Heart right ventricle (tissue), 16 donors: ENCODE results near the gene KIAA1671. TPM values are rescaled to one million over a fixed set of nuclear protein-coding genes. Genes with fewer than 3 reads are reported as not detected.

Source experiments
- ATAC-seq, 8 donors: fragments of 200-7000 bp; cut with Tn5 transposase; one replicate each; pipeline ENCODE4 v1.9.1; 2020; ENCODE audit warnings: mild to moderate bottlenecking in 8 of 8, moderate library complexity in 8 of 8, moderate number of reproducible peaks in 1 of 8
- DNase-seq, 2 donors: peaks; one replicate each; pipeline ENCODE4 v3.0.0-alpha.2; 2020
- H3K27ac ChIP-seq, 10 donors: fragments of 200-600 bp; sonication (generic) in 2 of 10; one replicate each; pipeline versions ENCODE4 v1.5.0 to v1.8.0; 2020 to 2022; ENCODE audit warnings: mild to moderate bottlenecking in 3 of 10
- H3K27me3 ChIP-seq, 7 donors: fragments of 200-600 bp; one replicate each; pipeline ENCODE4 v1.8.0; 2021 to 2022; ENCODE audit warnings: mild to moderate bottlenecking in 2 of 7
- H3K36me3 ChIP-seq, 9 donors: fragments of 200-600 bp; sonication (generic) in 1 of 9; one replicate each; pipeline versions ENCODE4 v1.5.0 to v1.8.0; 2020 to 2022; ENCODE audit warnings: mild to moderate bottlenecking in 2 of 9
- H3K4me1 ChIP-seq, 9 donors: fragments of 200-600 bp; sonication (generic) in 1 of 9; one replicate each; pipeline versions ENCODE4 v1.5.0 to v1.8.0; 2020 to 2022; ENCODE audit warnings: mild to moderate bottlenecking in 4 of 9
- H3K4me3 ChIP-seq, 10 donors: fragments of 200-600 bp; sonication (generic) in 2 of 10; one replicate each; pipeline versions ENCODE4 v1.5.0 to v1.8.0; 2020 to 2022; ENCODE audit warnings: mild to moderate bottlenecking in 7 of 10, moderate library complexity in 2 of 10
- H3K9me3 ChIP-seq, 11 donors: fragments of 200-600 bp in 10 of 11; sonication (generic) in 2 of 11; one replicate each; pipeline versions ENCODE4 v1.5.0 to v1.8.0; 2013 to 2022; ENCODE audit warnings: mild to moderate bottlenecking in 2 of 11, control low read depth in 1 of 11, moderate library complexity in 1 of 11
- WGBS, 2 donors: extraction: QIAGEN DNeasy Blood & Tissue Kit; methylation state at CpG; one replicate each; pipeline ENCODE4 v1.1.7; 2013; ENCODE audit warnings: inconsistent platforms in 1 of 2; 5-methylcytosine and 5-hydroxymethylcytosine counted together
- intact Hi-C, 10 donors: fragments of 100-400 bp; cut with DNase I; formaldehyde crosslinking; loops; one replicate each; pipeline versions ENCODE4 v1.11.1 to v1.14.2; 2022
- polyA plus RNA-seq, 2 donors: library from polyadenylated mRNA; stranded (reverse); fragments of 200-250 nt; gene quantifications; one replicate each; pipeline ENCODE4 v1.2.3, GENCODE V29; 2013
- total RNA-seq, 10 donors: library from RNA; stranded (reverse); fragmentation: NEBNext Ultra II Directional in 3 of 10; extraction: Animal tissue kit (Norgen Biotek cat#: 25700) in 3 of 10; gene quantifications; one replicate each; pipeline versions ENCODE4 v1.2.1 to v1.2.4, GENCODE V29; 2021 to 2023
- TF ChIP-seq, protein P1 (sequence below), 9 donors: fragments of 200-600 bp; sonication (generic) in 2 of 9; IDR thresholded peaks; one replicate each; pipeline versions ENCODE4 v1.5.0 to v1.8.0; 2021 to 2022; ENCODE audit warnings: antibody characterized with exemption in 9 of 9, mild to moderate bottlenecking in 5 of 9, moderate library complexity in 1 of 9
- donor health status: Arrhythmogenic right ventricular cardiomyopathy.
- donor health status: ischemic (EF 13 %, LVEDD 7.1; RV severe dilation, severe dysfunction).
- donor health status: healthy with polysubstance abuse.
- donor health status: DM: no; HTN: yes; CAD: no.
- donor health status: DM: no; HTN: no; CAD: no.
- donor health status: ischemic (EF 25% LVEDD 6.9; RV normal size, moderate dysfunction).
- donor health status: ischemic (EF 25% LVEDD 5.7; RV mildly dilated, moderate dysfunction).
- donor health status: healthy.
- donor health status: DM: yes; HTN: yes; CAD: no.
- donor health status: Ischemic cardiomyopathy.
- donor health status: ischemic (EF 35%, LVEDD 5.7; RV mildly dilated, moderate dysfunction).
- donor health status: nonischemic (EF 11% LVEDD 7.7; RV severe dilation, severe dysfunction).
- donor health status: DM: yes; HTN: yes; CAD: no.
- donor health status: PGD.
- donor health status: ischemic (EF 29% LVEDD 5.4; RV normal size, mild dysfunction).
- donor health status: nonischemic (EF 23%, LVEDD 6.1; RV moderate dilation, normal function).

KIAA1671 gene
- total and polyA plus RNA-seq, 12 donors: 2.9 to 26.2 (median 13.7) TPM

GRCh38 chr22:25064894-25065560 is 112.5 kb downstream of the KIAA1671 start:
- H3K27ac ChIP-seq: no peak overlapping the region
- no peak overlapping the region for H3K4me3 ChIP-seq
- peaks cover 0 to 26% (median 8%) of the 10 kb centered on the region in 9 donors for H3K4me1 ChIP-seq
- TF ChIP-seq, protein P1, sequence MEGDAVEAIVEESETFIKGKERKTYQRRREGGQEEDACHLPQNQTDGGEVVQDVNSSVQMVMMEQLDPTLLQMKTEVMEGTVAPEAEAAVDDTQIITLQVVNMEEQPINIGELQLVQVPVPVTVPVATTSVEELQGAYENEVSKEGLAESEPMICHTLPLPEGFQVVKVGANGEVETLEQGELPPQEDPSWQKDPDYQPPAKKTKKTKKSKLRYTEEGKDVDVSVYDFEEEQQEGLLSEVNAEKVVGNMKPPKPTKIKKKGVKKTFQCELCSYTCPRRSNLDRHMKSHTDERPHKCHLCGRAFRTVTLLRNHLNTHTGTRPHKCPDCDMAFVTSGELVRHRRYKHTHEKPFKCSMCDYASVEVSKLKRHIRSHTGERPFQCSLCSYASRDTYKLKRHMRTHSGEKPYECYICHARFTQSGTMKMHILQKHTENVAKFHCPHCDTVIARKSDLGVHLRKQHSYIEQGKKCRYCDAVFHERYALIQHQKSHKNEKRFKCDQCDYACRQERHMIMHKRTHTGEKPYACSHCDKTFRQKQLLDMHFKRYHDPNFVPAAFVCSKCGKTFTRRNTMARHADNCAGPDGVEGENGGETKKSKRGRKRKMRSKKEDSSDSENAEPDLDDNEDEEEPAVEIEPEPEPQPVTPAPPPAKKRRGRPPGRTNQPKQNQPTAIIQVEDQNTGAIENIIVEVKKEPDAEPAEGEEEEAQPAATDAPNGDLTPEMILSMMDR (IDR thresholded peaks at IDR 0.05): no peak
- DNase-seq (no peak), ATAC-seq (peak in 6 of 8 donors; percentile 23 to 64 (median 45))
- no peaks in the 10 kb centered on the region for H3K9me3 ChIP-seq
- peaks cover 0 to 4% (median 0%) of the 10 kb centered on the region in 7 donors for H3K27me3 ChIP-seq
- no peaks in the 10 kb centered on the region for H3K36me3 ChIP-seq
- 46 to 86% methylated on average over 16 of the region's 16 CpGs for WGBS, 2 donors
- intact Hi-C loops: no loop called here

DNA sequence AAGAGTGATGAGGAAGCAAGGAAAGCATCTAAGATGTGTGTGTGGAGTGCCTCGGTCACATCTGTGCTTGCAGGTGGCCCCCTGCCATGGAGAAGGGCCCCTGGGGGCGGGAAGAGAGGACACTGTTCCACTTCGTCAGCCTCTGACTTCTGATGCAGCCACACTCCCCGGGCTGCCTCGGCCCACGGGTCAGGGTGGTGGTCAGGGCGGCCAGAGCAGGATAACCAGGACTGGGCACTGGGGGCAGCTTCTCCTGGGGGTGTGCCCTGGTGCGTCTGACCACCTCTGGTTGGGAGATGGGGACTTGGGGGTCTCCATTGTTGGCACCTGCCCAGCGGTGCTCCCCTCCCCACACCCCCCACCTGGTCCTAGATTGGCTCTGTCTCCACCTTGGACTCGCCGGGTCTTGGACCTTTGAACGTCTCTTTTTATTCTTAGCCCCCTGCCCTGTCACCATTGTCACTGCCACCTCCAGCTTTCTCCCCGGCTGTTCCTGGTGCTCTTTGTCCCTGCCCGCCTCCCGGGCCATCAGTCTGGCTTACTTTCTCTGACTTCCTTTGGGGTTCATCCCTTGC is 114.4 kb downstream of the KIAA1671 start:
- no peaks in the 10 kb centered on the region for H3K9me3 ChIP-seq
- H3K27ac ChIP-seq: peak overlapping the region in 1 of 10 donors; percentile 84
- H3K4me3 ChIP-seq: no peak overlapping the region
- TF ChIP-seq, protein P1 (IDR thresholded peaks at IDR 0.05): no peak
- no peaks in the 10 kb centered on the region for H3K36me3 ChIP-seq
- peaks cover 0 to 13% (median 0%) of the 10 kb centered on the region in 7 donors for H3K27me3 ChIP-seq
- peaks cover 0 to 24% (median 0%) of the 10 kb centered on the region in 9 donors for H3K4me1 ChIP-seq
- ATAC-seq: no peak
- intact Hi-C loops: no loop called here
- DNase-seq: no peak
- 90 to 95% methylated on average over 15 of the region's 15 CpGs for WGBS, 2 donors

DNA sequence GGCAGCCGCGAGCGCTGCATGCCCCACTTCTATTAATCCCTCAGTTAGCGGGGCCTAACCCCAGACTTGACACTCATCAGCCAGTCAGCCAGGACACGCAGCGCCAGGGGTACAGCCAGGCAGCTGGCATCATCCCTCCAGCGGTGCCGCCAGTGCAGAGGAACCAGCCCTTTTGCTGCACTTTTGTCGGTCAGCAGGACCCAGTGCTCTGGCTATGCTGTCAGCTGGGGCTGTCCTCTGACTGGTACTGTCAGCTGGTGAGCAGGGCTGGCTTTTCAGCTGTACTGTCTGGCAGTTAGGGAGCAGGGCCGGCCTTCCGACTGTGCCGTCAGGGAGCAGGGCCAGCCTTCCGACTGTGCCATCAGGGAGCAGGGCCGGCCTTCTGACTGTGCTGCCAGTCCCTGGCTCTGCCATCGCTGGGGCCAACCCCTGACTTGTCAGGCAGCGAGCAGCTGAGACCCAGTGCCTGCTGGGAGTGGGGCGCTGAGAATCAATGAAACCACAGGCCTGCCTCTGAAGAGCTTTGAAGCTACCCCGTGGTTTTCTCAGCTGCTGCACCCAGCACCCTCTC is 115.4 kb downstream of the KIAA1671 start:
- Histone ChIP-seq H3K27ac (peak overlapping the region in 1 of 10 donors; percentile 84), H3K36me3 (no peaks in the 10 kb centered on the region), H3K27me3 (peaks cover 0 to 13% (median 0%) of the 10 kb centered on the region in 7 donors), H3K9me3 (no peaks in the 10 kb centered on the region), H3K4me1 (peaks cover 0 to 23% (median 0%) of the 10 kb centered on the region in 9 donors), H3K4me3 (no peak overlapping the region)
- TF ChIP-seq, protein P1 (IDR thresholded peaks at IDR 0.05): no peak
- ATAC-seq: peak in 4 of 8 donors; percentile 17 to 52 (median 43)
- DNase-seq: no peak
- WGBS, 2 donors: 85 to 96% methylated on average over 18 of the region's 18 CpGs
- intact Hi-C loops: no loop called here

GRCh38 chr22:25068707-25069106 is 116.2 kb downstream of the KIAA1671 start:
- Histone ChIP-seq H3K4me1 (peaks cover 0 to 23% (median 0%) of the 10 kb centered on the region in 9 donors), H3K9me3 (no peaks in the 10 kb centered on the region), H3K27me3 (peaks cover 0 to 13% (median 0%) of the 10 kb centered on the region in 7 donors), H3K27ac (peak overlapping the region in 1 of 10 donors; percentile 84), H3K36me3 (no peaks in the 10 kb centered on the region), H3K4me3 (no peak overlapping the region)
- ATAC-seq (no peak), DNase-seq (no peak)
- WGBS, 2 donors: 86 to 92% methylated on average over 9 of the region's 9 CpGs
- intact Hi-C loops: no loop called here
- TF ChIP-seq, protein P1 (IDR thresholded peaks at IDR 0.05): no peak
